GM12878 (cell line): ENCODE measurements around the gene NLGN1. TPM values are rescaled to one million over a fixed set of nuclear protein-coding genes. Genes with fewer than 3 reads are reported as not detected.

Experiments
- ATAC-seq: fragments of 200-7000 bp; cut with Tn5 transposase; 3 replicates; pipeline ENCODE4 v1.9.1; 2020; ENCODE audit warnings: mild to moderate bottlenecking, moderate library complexity
- BruUV-seq: library from RNA; stranded (reverse); fragments of 400-500 nt; replicated peaks from 2 replicates; lab custom pipeline; 2021; lab: Mats Ljungman, UMichigan
- CTCF ChIA-PET: fragments of 300-600 bp; sonication (Branson Sonifier 250); formaldehyde crosslinking; extraction: SDS; loops from one replicate; lab custom pipeline; 2021; ENCODE audit warnings: inconsistent platforms; lab: Yijun Ruan, JAX
- POLR2A ChIA-PET: fragments of 350-600 bp; formaldehyde crosslinking; extraction: SDS; loops from one replicate; lab custom pipeline; 2021; ENCODE audit warnings: inconsistent platforms; lab: Charles Lee
- RAD21 ChIA-PET: fragments of 300-600 bp; sonication (Branson Sonifier 250); formaldehyde crosslinking; loops from one replicate; lab custom pipeline; 2023; ENCODE audit warnings: antibody characterized with exemption; ENCODE audit not compliant: unreplicated experiment; lab: Charles Lee
- SMC1A ChIA-PET: fragments of 300-600 bp; sonication (Branson Sonifier 250); formaldehyde crosslinking; loops from one replicate; lab custom pipeline; 2023; ENCODE audit not compliant: unreplicated experiment, uncharacterized antibody; lab: Charles Lee
- DNase-seq: peaks from one replicate; pipeline ENCODE4 v3.0.0-alpha.2; 2011; ENCODE audit warnings: low read depth, low spot score
- FAIRE-seq: peaks from 3 replicates; lab custom pipeline; 2011; peaks lifted over from hg19 to GRCh38; lab: Jason Lieb, UNC
- H2AFZ ChIP-seq: 2 replicates; pipeline ENCODE4 v1.6.0; 2011; ENCODE audit warnings: low read depth, low read length, control low read depth; ENCODE audit not compliant: control insufficient read depth
- H3K27ac ChIP-seq: 2 replicates; pipeline ENCODE4 v1.5.1; 2011; ENCODE audit warnings: control low read depth; ENCODE audit not compliant: control insufficient read depth, insufficient read depth
- H3K27me3 ChIP-seq, 2 experiments: replicated peaks in 1 of 2; 2 replicates each; pipeline versions ENCODE4 v1.6.0 to v1.6.1; 2011; ENCODE audit warnings: low read length in 1 of 2; ENCODE audit not compliant: control insufficient read depth in 2 of 2, insufficient read depth in 2 of 2
- H3K36me3 ChIP-seq, 2 experiments: 2 replicates each; pipeline ENCODE4 v1.5.1; 2011; ENCODE audit warnings: low read length in 1 of 2; ENCODE audit not compliant: control insufficient read depth in 2 of 2, insufficient read depth in 2 of 2
- H3K4me1 ChIP-seq: 2 replicates; pipeline ENCODE4 v1.6.1; 2011; ENCODE audit warnings: mild to moderate bottlenecking, low read length, moderate library complexity, mixed read lengths; ENCODE audit not compliant: control insufficient read depth, insufficient read depth
- H3K4me2 ChIP-seq: 2 replicates; pipeline ENCODE4 v1.6.0; 2011; ENCODE audit warnings: control low read depth; ENCODE audit not compliant: control insufficient read depth, insufficient read depth
- H3K4me3 ChIP-seq: fragments of 200-600 bp; sonication (generic); 2 replicates; pipeline ENCODE4 v1.5.1; 2016
- H3K79me2 ChIP-seq: 2 replicates; pipeline ENCODE4 v1.6.0; 2011; ENCODE audit warnings: low read length; ENCODE audit not compliant: control insufficient read depth, insufficient read depth
- H3K9ac ChIP-seq: 2 replicates; pipeline ENCODE4 v1.8.0; 2011; ENCODE audit warnings: low read length, control low read depth, mixed read lengths; ENCODE audit not compliant: control insufficient read depth, insufficient read depth
- H3K9me3 ChIP-seq: replicated peaks from 3 replicates; pipeline ENCODE4 v1.5.1; 2011; ENCODE audit warnings: mild to moderate bottlenecking, low read length; ENCODE audit not compliant: control insufficient read depth, insufficient read depth
- H4K20me1 ChIP-seq: 2 replicates; pipeline ENCODE4 v1.6.0; 2011; ENCODE audit not compliant: control insufficient read depth, insufficient read depth
- ASH2L ChIP-seq: fragments of 300-600, 200-600 bp; sonication (generic); IDR thresholded peaks from 2 replicates; pipeline ENCODE4 v1.6.1; 2017; ENCODE audit warnings: low read depth, mild to moderate bottlenecking, borderline replicate concordance
- CEBPB ChIP-seq, 2 experiments: fragments of 150-350 bp in 1 of 2; IDR thresholded peaks; 2 replicates each; pipeline ENCODE4 v1.6.1; 2012 to 2014; ENCODE audit warnings: low read depth in 2 of 2, low read length in 2 of 2, borderline replicate concordance in 1 of 2, inconsistent platforms in 1 of 2
- CHD2 ChIP-seq: IDR thresholded peaks from 2 replicates; pipeline ENCODE4 v1.6.1; 2011; ENCODE audit warnings: low read depth, low read length, improper control_type of control experiment, borderline replicate concordance
- CREM ChIP-seq: IDR thresholded peaks from 2 replicates; pipeline ENCODE4 v1.6.1; 2014; ENCODE audit warnings: antibody characterized with exemption, low read depth
- GATAD2B ChIP-seq: fragments of 450-650 bp; conservative IDR thresholded peaks from 2 replicates; pipeline ENCODE4 v1.6.1; 2017; ENCODE audit warnings: low read depth, mild to moderate bottlenecking, moderate library complexity
- LARP7 ChIP-seq: fragments of 450-650 bp; IDR thresholded peaks from 2 replicates; pipeline ENCODE4 v1.6.1; 2017; ENCODE audit warnings: mild to moderate bottlenecking
- MEF2B ChIP-seq: fragments of 450-650 bp; IDR thresholded peaks from 2 replicates; pipeline ENCODE4 v1.6.1; 2018; ENCODE audit warnings: mild to moderate bottlenecking, moderate library complexity; ENCODE audit not compliant: partially characterized antibody, poor library complexity, severe bottlenecking
- NFXL1 ChIP-seq: fragments of 450-650 bp; IDR thresholded peaks from 2 replicates; pipeline ENCODE4 v1.6.1; 2017; ENCODE audit warnings: antibody characterized with exemption, mild to moderate bottlenecking, borderline replicate concordance
- POU2F2 ChIP-seq: IDR thresholded peaks from 3 replicates; pipeline ENCODE4 v1.6.1; 2011; ENCODE audit warnings: low read depth, mild to moderate bottlenecking, low read length, borderline replicate concordance
- RCOR1 ChIP-seq: conservative IDR thresholded peaks from 2 replicates; pipeline ENCODE4 v1.6.1; 2012; ENCODE audit warnings: low read depth, low read length, improper control_type of control experiment
- SIX5 ChIP-seq: IDR thresholded peaks from 2 replicates; pipeline ENCODE4 v1.6.1; 2011; ENCODE audit warnings: mild to moderate bottlenecking, low read depth, low read length, moderate library complexity; ENCODE audit not compliant: severe bottlenecking
- SMARCA5 ChIP-seq: fragments of 450-650 bp; IDR thresholded peaks from 2 replicates; pipeline ENCODE4 v1.6.1; 2017; ENCODE audit warnings: mild to moderate bottlenecking
- SRF ChIP-seq, 2 experiments: IDR thresholded peaks; 2 replicates each; pipeline ENCODE4 v1.6.1; 2011; ENCODE audit warnings: low read depth in 2 of 2, low read length in 2 of 2, mild to moderate bottlenecking in 1 of 2, moderate library complexity in 1 of 2
- YBX1 ChIP-seq: fragments of 450-650 bp; IDR thresholded peaks from 2 replicates; pipeline ENCODE4 v1.6.1; 2016; ENCODE audit warnings: antibody characterized with exemption
- WGBS: methylation state at CpG from one replicate; pipeline ENCODE4 v1.1.6; 2016; ENCODE audit warnings: low lambda C conversion rate; ENCODE audit not compliant: insufficient replicate concordance, insufficient coverage; ENCODE audit errors: missing lambda C conversion rate; 5-methylcytosine and 5-hydroxymethylcytosine counted together
- in situ Hi-C: fragments of 300-500 bp; cut with MboI; formaldehyde crosslinking; loops from 9 replicates; pipeline ENCODE4 v1.14.3; 2018; ENCODE audit warnings: mixed read lengths
- intact Hi-C: fragments of 100-400 bp; cut with micrococcal nuclease; formaldehyde crosslinking; loops from one replicate; pipeline ENCODE4 v1.14.2; 2022; ENCODE audit not compliant: unreplicated experiment
- polyA plus RNA-seq, 11 experiments: library from polyadenylated mRNA; depleted of rRNA in 4 of 11; unstranded in 6 of 11; stranded (reverse) in 5 of 11; fragments of >200 nt; fragmentation: Nextera tagmentation in 4 of 11; fragmentation: Illumina TruSeq in 1 of 11; extraction: Ambion mirVana in 4 of 11; extraction: Trizol in 1 of 11; gene quantifications; 1 replicate in 1 of 11; 2 replicates in 10 of 11; pipeline versions ENCODE4 v1.2.1 to v1.2.3, GENCODE V29; 2011 to 2016; ENCODE audit warnings: inconsistent platforms in 2 of 11, missing spikeins in 2 of 11, low read depth in 1 of 11
- total RNA-seq, 4 experiments: library from RNA; depleted of rRNA in 3 of 4; stranded (reverse); fragments of >200 nt in 3 of 4; fragmentation: Illumina TruSeq in 1 of 4; extraction: Trizol in 1 of 4; gene quantifications; 2 replicates each; pipeline versions ENCODE4 v1.2.1 to v1.2.3, GENCODE V29; 2013 to 2021
- TF ChIP-seq, protein P1 (sequence below): fragments of 450-650 bp; IDR thresholded peaks from 2 replicates; pipeline ENCODE4 v1.6.1; 2017; ENCODE audit warnings: mild to moderate bottlenecking, moderate library complexity

NLGN1 gene
- total and polyA plus RNA-seq, 10 of the 15 experiments (the other 5 are each of a cell fraction or from before 2014, with no cell fraction given): not detected

DNA sequence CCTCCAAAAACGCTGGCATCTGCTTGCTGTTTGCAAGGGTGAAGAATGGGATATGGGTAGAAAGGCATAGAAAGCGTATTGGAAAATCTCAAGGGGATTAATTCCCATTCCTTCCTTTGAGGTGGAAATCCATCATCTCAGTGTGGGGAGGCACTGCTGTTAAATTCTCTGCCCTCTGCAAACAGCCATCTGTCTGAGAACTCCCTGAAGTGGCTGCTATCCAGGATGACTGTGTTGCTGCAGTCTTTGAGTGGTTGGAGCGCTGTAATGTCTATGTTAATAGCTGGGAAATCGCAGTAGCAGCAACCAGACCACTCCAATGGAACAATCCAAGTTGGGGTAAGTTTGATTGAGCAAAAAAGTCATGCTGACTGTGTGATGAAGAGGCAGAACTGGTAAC, 625.9 kb downstream of the NLGN1 start (continued):
- TF ChIP-seq CEBPB (IDR thresholded peaks at IDR 0.05; ENCODE audit: borderline replicate concordance in 1 of 2, low read depth in 2 of 2, low read length in 2 of 2): no peak
- TF ChIP-seq GATAD2B: no peak
- no peak for TF ChIP-seq LARP7
- no peak for TF ChIP-seq NFXL1
- TF ChIP-seq CHD2: no peak
- no peak for TF ChIP-seq SRF (IDR thresholded peaks at IDR 0.05; ENCODE audit: low read depth in 2 of 2, low read length in 2 of 2)
- no peak for TF ChIP-seq POU2F2
- no peak for TF ChIP-seq SMARCA5
- TF ChIP-seq ASH2L: no peak
- no peak for TF ChIP-seq MEF2B
- TF ChIP-seq YBX1: no peak

DNA sequence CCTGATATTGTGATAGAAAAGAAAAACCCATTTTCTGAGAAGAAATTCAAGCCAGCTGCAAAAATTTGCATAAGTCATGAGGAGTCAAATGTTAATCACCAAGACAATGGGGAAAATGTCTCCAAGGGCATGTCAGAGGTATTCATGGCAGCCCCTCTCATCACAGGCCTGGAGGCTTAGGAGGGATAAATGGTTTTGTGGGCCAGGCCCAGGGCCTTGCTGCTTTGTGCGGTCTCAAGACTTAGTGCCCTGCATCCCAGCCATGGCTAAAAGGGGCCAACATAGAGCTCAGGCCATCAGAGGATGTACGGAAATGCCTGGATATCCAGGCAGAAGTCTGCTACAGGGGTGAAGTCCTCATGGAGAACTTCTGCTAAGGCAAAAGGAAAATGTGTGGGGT, 631.1 kb downstream of the NLGN1 start:
- ChIA-PET POLR2A (no interaction called here), RAD21 (no interaction called here), SMC1A (no interaction called here)
- intact Hi-C loops (no loop called here), in situ Hi-C loops (no loop called here)
- H3K36me3 ChIP-seq: no peaks in the 10 kb centered on the region
- no peaks in the 10 kb centered on the region for H3K9me3 ChIP-seq
- H3K9ac ChIP-seq: no peak overlapping the region
- no peaks in the 10 kb centered on the region for H3K79me2 ChIP-seq
- no TSS peak for BruUV-seq
- no peaks in the 10 kb centered on the region for H3K4me1 ChIP-seq
- FAIRE-seq (no peak), DNase-seq (no peak), ATAC-seq (no peak)
- H4K20me1 ChIP-seq: no peaks in the 10 kb centered on the region
- no peaks in the 10 kb centered on the region for H3K27me3 ChIP-seq
- no peak overlapping the region for H3K27ac ChIP-seq
- no peak overlapping the region for H3K4me2 ChIP-seq
- no peak overlapping the region for H2AFZ ChIP-seq
- no peak overlapping the region for H3K4me3 ChIP-seq
- 62% methylated on average over 2 of the region's 2 CpGs for WGBS
- TF ChIP-seq, protein P1, sequence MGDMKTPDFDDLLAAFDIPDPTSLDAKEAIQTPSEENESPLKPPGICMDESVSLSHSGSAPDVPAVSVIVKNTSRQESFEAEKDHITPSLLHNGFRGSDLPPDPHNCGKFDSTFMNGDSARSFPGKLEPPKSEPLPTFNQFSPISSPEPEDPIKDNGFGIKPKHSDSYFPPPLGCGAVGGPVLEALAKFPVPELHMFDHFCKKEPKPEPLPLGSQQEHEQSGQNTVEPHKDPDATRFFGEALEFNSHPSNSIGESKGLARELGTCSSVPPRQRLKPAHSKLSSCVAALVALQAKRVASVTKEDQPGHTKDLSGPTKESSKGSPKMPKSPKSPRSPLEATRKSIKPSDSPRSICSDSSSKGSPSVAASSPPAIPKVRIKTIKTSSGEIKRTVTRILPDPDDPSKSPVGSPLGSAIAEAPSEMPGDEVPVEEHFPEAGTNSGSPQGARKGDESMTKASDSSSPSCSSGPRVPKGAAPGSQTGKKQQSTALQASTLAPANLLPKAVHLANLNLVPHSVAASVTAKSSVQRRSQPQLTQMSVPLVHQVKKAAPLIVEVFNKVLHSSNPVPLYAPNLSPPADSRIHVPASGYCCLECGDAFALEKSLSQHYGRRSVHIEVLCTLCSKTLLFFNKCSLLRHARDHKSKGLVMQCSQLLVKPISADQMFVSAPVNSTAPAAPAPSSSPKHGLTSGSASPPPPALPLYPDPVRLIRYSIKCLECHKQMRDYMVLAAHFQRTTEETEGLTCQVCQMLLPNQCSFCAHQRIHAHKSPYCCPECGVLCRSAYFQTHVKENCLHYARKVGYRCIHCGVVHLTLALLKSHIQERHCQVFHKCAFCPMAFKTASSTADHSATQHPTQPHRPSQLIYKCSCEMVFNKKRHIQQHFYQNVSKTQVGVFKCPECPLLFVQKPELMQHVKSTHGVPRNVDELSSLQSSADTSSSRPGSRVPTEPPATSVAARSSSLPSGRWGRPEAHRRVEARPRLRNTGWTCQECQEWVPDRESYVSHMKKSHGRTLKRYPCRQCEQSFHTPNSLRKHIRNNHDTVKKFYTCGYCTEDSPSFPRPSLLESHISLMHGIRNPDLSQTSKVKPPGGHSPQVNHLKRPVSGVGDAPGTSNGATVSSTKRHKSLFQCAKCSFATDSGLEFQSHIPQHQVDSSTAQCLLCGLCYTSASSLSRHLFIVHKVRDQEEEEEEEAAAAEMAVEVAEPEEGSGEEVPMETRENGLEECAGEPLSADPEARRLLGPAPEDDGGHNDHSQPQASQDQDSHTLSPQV: no peak
- no peak for TF ChIP-seq SIX5
- no peak for TF ChIP-seq RCOR1
- no peak for TF ChIP-seq CREM
- TF ChIP-seq, all 136 proteins: peak for 0
- CTCF ChIA-PET: interaction anchor here (0.6 kb wide), 1 partner anchor 19 kb away, joined by 3 read pairs; no protein-coding TSS in a partner anchor
